ENCODE data around the gene SYCP2. TPM values are rescaled to one million over a fixed set of nuclear protein-coding genes. Genes with fewer than 3 reads are reported as not detected.
A peak's percentile ranks its signal among the peaks of the same experiment; 100 is the strongest.

The SYCP2 gene
- total and polyA plus RNA-seq, 2 experiments from 2014 or later: 1.1 to 1.5 TPM

DNA sequence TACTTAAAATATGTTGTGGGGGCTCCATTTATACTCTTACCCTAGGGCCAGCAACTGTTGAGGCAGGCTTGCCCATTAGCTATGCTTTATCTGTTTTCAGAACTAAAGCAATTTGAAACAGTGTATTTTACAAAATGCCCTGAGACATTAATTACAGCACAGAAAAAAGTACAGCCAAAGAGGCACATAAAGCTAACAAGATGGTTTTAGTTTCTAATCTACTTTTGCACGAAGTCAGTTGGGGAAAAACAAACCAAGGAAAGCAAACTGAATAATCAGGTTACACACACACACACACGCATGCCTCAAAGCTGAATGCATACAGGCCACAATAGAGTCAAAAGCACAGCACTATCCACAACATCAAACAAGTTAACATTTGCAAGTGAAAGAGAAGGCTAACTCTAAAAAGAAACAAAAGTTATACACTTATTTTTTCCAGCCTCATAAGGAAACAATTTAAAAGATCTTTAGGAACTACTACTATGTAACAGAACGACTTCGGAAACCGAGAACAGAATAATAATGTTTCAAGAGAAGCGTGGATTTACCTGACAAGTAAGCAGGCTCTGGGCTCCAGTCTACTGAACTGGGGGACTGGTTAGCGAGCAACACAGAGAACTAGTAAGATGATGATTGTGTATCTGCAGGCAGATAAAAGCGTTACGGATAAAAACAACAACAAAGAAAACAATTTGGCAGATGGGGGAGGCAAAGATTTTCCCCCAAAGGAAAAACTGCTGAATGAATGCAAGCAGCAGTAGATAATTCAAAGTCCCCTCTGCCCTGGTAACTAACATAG lies 1.7 kb downstream of the SYCP2 start:
- H2AFZ ChIP-seq: peak overlapping the region; percentile 38
- H3K36me3 ChIP-seq (replicated peaks; ENCODE audit: insufficient read depth, low read depth): no peaks in the 10 kb centered on the region
- WGBS (ENCODE audit: low lambda C conversion rate, missing lambda C conversion rate): 70% methylated on average over 9 of the region's 9 CpGs
- H4K20me1 ChIP-seq (ENCODE audit: insufficient read depth, poor library complexity, severe bottlenecking): no peaks in the 10 kb centered on the region
- peaks cover 5% of the 10 kb centered on the region for H3K79me2 ChIP-seq
- TF ChIP-seq EZH2phosphoT487 (IDR thresholded peaks at IDR 0.05; ENCODE audit: low read depth, severe bottlenecking, unreplicated experiment) (no peak), CTCF (IDR thresholded peaks at IDR 0.05; ENCODE audit: poor library complexity) (no peak), EZH2 (IDR thresholded peaks at IDR 0.05; ENCODE audit: borderline replicate concordance) (no peak)
- H3K4me3 ChIP-seq: no peak overlapping the region
- H3K9me2 ChIP-seq (replicated peaks; ENCODE audit: insufficient read depth): no peaks in the 10 kb centered on the region
- H3K27ac ChIP-seq: peak overlapping the region; percentile 63
- no peak for DNase-seq (ENCODE audit: low spot score)
- H3K9me3 ChIP-seq (ENCODE audit: low read depth): no peaks in the 10 kb centered on the region
- H3K27me3 ChIP-seq: no peaks in the 10 kb centered on the region
- H3K4me1 ChIP-seq (ENCODE audit: insufficient read depth): peaks cover under 1% of the 10 kb centered on the region
- H3K4me2 ChIP-seq: peak overlapping the region; percentile 21

- no peaks in the 10 kb centered on the region for H3K9me3 ChIP-seq (ENCODE audit: low read depth)
- peak overlapping the region; percentile 11 for H2AFZ ChIP-seq
- no peaks in the 10 kb centered on the region for H3K9me2 ChIP-seq (replicated peaks; ENCODE audit: insufficient read depth)
- no peaks in the 10 kb centered on the region for H3K36me3 ChIP-seq (replicated peaks; ENCODE audit: insufficient read depth, low read depth)
- H3K4me1 ChIP-seq (ENCODE audit: insufficient read depth): no peaks in the 10 kb centered on the region
- no peak overlapping the region for H3K27ac ChIP-seq
- DNase-seq (ENCODE audit: low spot score): no peak
- no peak overlapping the region for H3K4me3 ChIP-seq
- no peaks in the 10 kb centered on the region for H3K27me3 ChIP-seq
- TF ChIP-seq EZH2 (IDR thresholded peaks at IDR 0.05; ENCODE audit: borderline replicate concordance) (no peak), CTCF (IDR thresholded peaks at IDR 0.05; ENCODE audit: poor library complexity) (no peak), EZH2phosphoT487 (IDR thresholded peaks at IDR 0.05; ENCODE audit: low read depth, severe bottlenecking, unreplicated experiment) (no peak)
- no peaks in the 10 kb centered on the region for H3K79me2 ChIP-seq
- H4K20me1 ChIP-seq (ENCODE audit: insufficient read depth, poor library complexity, severe bottlenecking): no peaks in the 10 kb centered on the region
- H3K4me2 ChIP-seq: no peak overlapping the region
Measured at GRCh38 chr20:59925899-59926298, 7.5 kb downstream of the SYCP2 start.

DNA sequence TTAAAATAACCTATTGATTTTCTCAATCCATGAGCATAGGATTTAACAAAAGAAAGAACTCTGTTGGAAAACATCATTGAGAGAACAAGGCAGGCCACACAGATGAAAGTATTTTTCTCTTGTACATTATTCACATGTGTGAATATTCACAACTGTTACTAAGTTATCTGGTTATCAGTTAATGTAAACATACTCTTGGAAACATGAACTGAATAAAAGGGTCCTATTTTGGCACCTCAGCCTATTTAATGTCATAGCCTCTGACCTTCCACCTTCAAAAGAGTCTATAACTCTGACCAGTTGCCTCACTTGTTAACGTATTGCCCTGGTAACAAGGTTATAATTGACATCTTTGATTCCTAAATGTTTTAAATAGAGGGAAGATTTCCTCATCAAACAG lies 8.1 kb downstream of the SYCP2 start:
- Histone ChIP-seq H3K9me3 (ENCODE audit: low read depth) (no peaks in the 10 kb centered on the region), H3K27me3 (no peaks in the 10 kb centered on the region), H4K20me1 (ENCODE audit: insufficient read depth, poor library complexity, severe bottlenecking) (no peaks in the 10 kb centered on the region), H3K36me3 (replicated peaks; ENCODE audit: insufficient read depth, low read depth) (no peaks in the 10 kb centered on the region), H3K27ac (no peak overlapping the region), H3K4me2 (no peak overlapping the region), H3K4me3 (no peak overlapping the region), H3K4me1 (ENCODE audit: insufficient read depth) (no peaks in the 10 kb centered on the region), H2AFZ (no peak overlapping the region), H3K9me2 (replicated peaks; ENCODE audit: insufficient read depth) (no peaks in the 10 kb centered on the region), H3K79me2 (no peaks in the 10 kb centered on the region)
- TF ChIP-seq EZH2 (IDR thresholded peaks at IDR 0.05; ENCODE audit: borderline replicate concordance) (no peak), CTCF (IDR thresholded peaks at IDR 0.05; ENCODE audit: poor library complexity) (no peak), EZH2phosphoT487 (IDR thresholded peaks at IDR 0.05; ENCODE audit: low read depth, severe bottlenecking, unreplicated experiment) (no peak)
- 89% methylated on average over 1 of the region's 1 CpG for WGBS (ENCODE audit: low lambda C conversion rate, missing lambda C conversion rate)
- no peak for DNase-seq (ENCODE audit: low spot score)
